Activated CD8-positive, alpha-beta T cell treated with anti-CD3 and anti-CD28 coated beads for 36 hours (primary cell): ENCODE results near the gene INTS2. TPM values are rescaled to one million over a fixed set of nuclear protein-coding genes. Genes with fewer than 3 reads are reported as not detected.

ENCODE experiments used
- ATAC-seq: fragments of 200-7000 bp; cut with Tn5 transposase; one replicate; pipeline ENCODE4 v1.10.0; 2021; ENCODE audit warnings: mild to moderate bottlenecking, moderate library complexity
- CTCF ChIA-PET: fragments of 350-600 bp; sonication (Branson Sonifier 250); formaldehyde crosslinking; loops from one replicate; lab custom pipeline; 2021; ENCODE audit warnings: antibody characterized with exemption; lab: Charles Lee
- POLR2A ChIA-PET: fragments of 350-600 bp; sonication (Branson Sonifier 250); formaldehyde crosslinking; loops from one replicate; lab custom pipeline; 2021; ENCODE audit warnings: antibody characterized with exemption; lab: Charles Lee
- DNase-seq: peaks from one replicate; pipeline ENCODE4 v3.0.0-alpha.2; 2020
- H3K27ac Mint-ChIP-seq: one replicate; pipeline ENCODE4 v1.8.0; 2021; ENCODE audit warnings: mild to moderate bottlenecking, mixed read lengths
- H3K27me3 Mint-ChIP-seq: one replicate; pipeline ENCODE4 v1.8.0; 2021; ENCODE audit warnings: mixed read lengths
- H3K36me3 Mint-ChIP-seq: one replicate; pipeline ENCODE4 v1.8.0; 2021; ENCODE audit warnings: low read depth, mixed read lengths
- H3K4me1 Mint-ChIP-seq: one replicate; pipeline ENCODE4 v1.8.0; 2021; ENCODE audit warnings: low read depth, mixed read lengths
- H3K4me3 Mint-ChIP-seq: one replicate; pipeline ENCODE4 v1.8.0; 2021; ENCODE audit warnings: mild to moderate bottlenecking, moderate library complexity, mixed read lengths
- H3K9me3 Mint-ChIP-seq: one replicate; pipeline ENCODE4 v1.8.0; 2021; ENCODE audit warnings: mixed read lengths
- CTCF ChIP-seq: fragments of 200-600 bp; IDR thresholded peaks from one replicate; pipeline ENCODE4 v1.8.0; 2022; ENCODE audit warnings: antibody characterized with exemption, mild to moderate bottlenecking
- intact Hi-C: fragments of 100-400 bp; cut with micrococcal nuclease; formaldehyde crosslinking; loops from one replicate; pipeline ENCODE4 v1.10.0; 2022
- total RNA-seq, 2 experiments: library from RNA; stranded (reverse); gene quantifications; one replicate each; pipeline ENCODE4 v1.2.3, GENCODE V29; 2021

The INTS2 gene
- total RNA-seq, 2 experiments from 2014 or later, result 30.7 to 33.5 TPM

GRCh38 chr17:61868074-61868473, 59.7 kb downstream of the INTS2 start:
- no peak overlapping the region for H3K27ac Mint-ChIP-seq
- no peaks in the 10 kb centered on the region for H3K9me3 Mint-ChIP-seq
- H3K4me1 Mint-ChIP-seq, result peaks cover 8% of the 10 kb centered on the region
- peaks cover 11% of the 10 kb centered on the region for H3K36me3 Mint-ChIP-seq
- H3K27me3 Mint-ChIP-seq, result no peaks in the 10 kb centered on the region
- intact Hi-C loops, result no loop called here
- ChIA-PET POLR2A (interaction anchor here (0.6 kb wide), 1 partner anchor 1706 kb away, joined by 3 read pairs; no protein-coding TSS in a partner anchor), CTCF (no interaction called here)
- H3K4me3 Mint-ChIP-seq, result no peak overlapping the region
- DNase-seq (no peak), ATAC-seq (no peak)
- no peak for TF ChIP-seq CTCF

DNA sequence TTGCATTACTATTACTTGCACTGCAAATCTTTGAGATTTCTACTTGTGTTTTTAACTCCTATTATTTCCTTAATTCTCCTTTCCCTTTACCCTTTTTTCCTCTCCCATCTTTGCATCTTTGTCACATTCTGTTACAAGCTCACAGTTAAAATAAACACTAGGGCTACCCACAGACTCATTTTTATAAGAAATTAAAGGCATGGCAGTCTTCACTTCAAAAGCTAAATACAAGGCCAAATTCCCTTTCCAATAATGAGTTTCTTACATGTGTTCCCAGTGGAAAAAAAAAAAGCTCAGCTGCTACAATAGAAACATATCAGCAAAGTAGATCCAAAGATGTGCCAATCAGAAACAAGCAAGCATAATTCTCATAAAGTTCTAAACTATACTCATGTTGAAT, 60.7 kb downstream of the INTS2 start:
- ChIA-PET POLR2A (interaction anchor here (0.7 kb wide), 1 partner anchor 60 kb away, joined by 3 read pairs; no protein-coding TSS in a partner anchor), CTCF (no interaction called here)
- ATAC-seq (no peak), DNase-seq (no peak)
- Mint-ChIP-seq H3K27me3 (no peaks in the 10 kb centered on the region), H3K4me3 (no peak overlapping the region), H3K4me1 (peaks cover 19% of the 10 kb centered on the region), H3K36me3 (peaks cover 16% of the 10 kb centered on the region), H3K9me3 (no peaks in the 10 kb centered on the region), H3K27ac (no peak overlapping the region)
- no peak for TF ChIP-seq CTCF
- intact Hi-C loops, result no loop called here

GRCh38 chr17:61863801-61864126, 64.0 kb downstream of the INTS2 start:
- intact Hi-C loops, result no loop called here
- CTCF ChIA-PET, result interaction anchor here (0.7 to 2.5 kb wide), 4 partner anchors 12 to 245 kb away, joined by 3 to 7 read pairs (median 4); no protein-coding TSS in a partner anchor
- peaks cover 16% of the 10 kb centered on the region for H3K36me3 Mint-ChIP-seq

GRCh38 chr17:61862975-61863800, 64.6 kb downstream of the INTS2 start, which contains the start of gene BRIP1:
Gene BRIP1 (minus strand): TSS chr17:61863528. CDS start chr17:61861539, 1,989 bp downstream.
- Mint-ChIP-seq H3K27ac (peak within 1 kb of the TSS; percentile 97), H3K9me3 (no peaks in the 10 kb centered on the region), H3K36me3 (peaks cover 16% of the 10 kb centered on the region), H3K4me3 (peak within 1 kb of the TSS; percentile 99), H3K27me3 (no peaks in the 10 kb centered on the region), H3K4me1 (peaks cover 26% of the 10 kb centered on the region)
- DNase-seq (peak; percentile 95), ATAC-seq (peak; percentile 97)
- CTCF ChIA-PET, result interaction anchor here (0.6 to 2.5 kb wide), 6 partner anchors 13 to 283 kb away, joined by 3 to 7 read pairs (median 4); no protein-coding TSS in a partner anchor
- POLR2A ChIA-PET, result interaction anchor here (0.8 to 1.4 kb wide), 6 partner anchors 9 to 199 kb away, joined by 3 to 4 read pairs (median 3); no protein-coding TSS in a partner anchor
- intact Hi-C loops, result no loop called here
- no peak for TF ChIP-seq CTCF

More at GRCh38 chr17:61863801-61864126, 64.0 kb downstream of the INTS2 start:
- H3K27ac Mint-ChIP-seq, result peak overlapping the region; percentile 97
- no peaks in the 10 kb centered on the region for H3K9me3 Mint-ChIP-seq
- no peak for DNase-seq
- peak overlapping the region; percentile 99 for H3K4me3 Mint-ChIP-seq
- peaks cover 26% of the 10 kb centered on the region for H3K4me1 Mint-ChIP-seq
- POLR2A ChIA-PET, result interaction anchor here (0.8 to 1.3 kb wide), 4 partner anchors 10 to 199 kb away, joined by 3 read pairs; no protein-coding TSS in a partner anchor
- no peaks in the 10 kb centered on the region for H3K27me3 Mint-ChIP-seq
- TF ChIP-seq CTCF, result no peak
- no peak for ATAC-seq
